Ascending aorta (tissue), 2 donors: ENCODE measurements around the gene IRX5. TPM values are rescaled to one million over a fixed set of nuclear protein-coding genes. Genes with fewer than 3 reads are reported as not detected.

Experiments used
- DNase-seq, 2 donors: peaks; one replicate each; pipeline ENCODE4 v3.0.0-alpha.2; 2019; ENCODE audit warnings: low spot score in 2 of 2
- H3K27ac ChIP-seq, 2 donors: fragments of 200-600 bp; sonication (generic); one replicate each; pipeline ENCODE4 v1.5.1; 2016 to 2017; ENCODE audit warnings: mild to moderate bottlenecking in 1 of 2
- H3K27me3 ChIP-seq: fragments of 200-600 bp; sonication (generic); one replicate; pipeline ENCODE4 v1.5.1; 2017
- H3K36me3 ChIP-seq, 2 donors: fragments of 200-600 bp; sonication (generic); one replicate each; pipeline ENCODE4 v1.5.1; 2016
- H3K4me1 ChIP-seq, 2 donors: fragments of 200-600 bp; sonication (generic); one replicate each; pipeline ENCODE4 v1.5.1; 2016 to 2017; ENCODE audit warnings: mild to moderate bottlenecking in 1 of 2
- H3K4me3 ChIP-seq, 2 donors: fragments of 200-600 bp; sonication (generic); one replicate each; pipeline ENCODE4 v1.5.1; 2016 to 2017; ENCODE audit warnings: mild to moderate bottlenecking in 1 of 2
- H3K9me3 ChIP-seq, 2 donors: fragments of 200-600 bp; sonication (generic); one replicate each; pipeline ENCODE4 v1.5.1; 2016
- intact Hi-C: fragments of 100-400 bp; cut with DNase I; formaldehyde crosslinking; loops from one replicate; pipeline ENCODE4 v1.15.1; 2023
- total RNA-seq: library from RNA; depleted of rRNA; stranded (reverse); fragments of >200 nt; gene quantifications from one replicate; pipeline ENCODE4 v1.1.0, GENCODE V29; 2016
- TF ChIP-seq, protein P1 (sequence below), 3 experiments: fragments of 200-600 bp in 2 of 3; fragments of 450-650 bp in 1 of 3; sonication (generic) in 2 of 3; IDR thresholded peaks; one replicate each; pipeline ENCODE4 v1.5.1; 2016 to 2019; ENCODE audit warnings: antibody characterized with exemption in 3 of 3, mild to moderate bottlenecking in 1 of 3, moderate library complexity in 1 of 3

Gene IRX5
- total RNA-seq, 1 donor from 2014 or later: not detected

DNA sequence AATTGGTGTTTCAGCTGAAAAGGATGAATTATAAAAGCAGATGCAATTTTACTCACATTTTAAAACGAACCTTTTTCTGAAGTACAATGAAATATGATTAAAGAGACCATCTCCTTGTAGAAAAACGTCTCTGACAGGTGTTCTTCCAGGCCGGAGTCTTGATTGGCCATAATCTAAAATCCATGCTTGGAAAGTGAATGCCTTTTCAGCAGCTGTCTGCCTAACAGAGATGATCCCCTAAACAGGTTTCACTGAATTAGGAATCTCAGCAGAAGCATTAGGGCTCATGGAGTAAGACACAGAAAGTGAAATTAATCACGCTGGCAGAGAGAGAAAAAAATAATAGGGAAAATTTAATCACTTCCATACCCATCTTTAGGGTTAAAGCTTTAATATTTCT is 39.3 kb upstream of the IRX5 start:
- Histone ChIP-seq H3K27ac (no peak overlapping the region), H3K9me3 (no peaks in the 10 kb centered on the region), H3K27me3 (no peaks in the 10 kb centered on the region), H3K36me3 (no peaks in the 10 kb centered on the region), H3K4me3 (no peak overlapping the region), H3K4me1 (no peaks in the 10 kb centered on the region)
- TF ChIP-seq, protein P1, sequence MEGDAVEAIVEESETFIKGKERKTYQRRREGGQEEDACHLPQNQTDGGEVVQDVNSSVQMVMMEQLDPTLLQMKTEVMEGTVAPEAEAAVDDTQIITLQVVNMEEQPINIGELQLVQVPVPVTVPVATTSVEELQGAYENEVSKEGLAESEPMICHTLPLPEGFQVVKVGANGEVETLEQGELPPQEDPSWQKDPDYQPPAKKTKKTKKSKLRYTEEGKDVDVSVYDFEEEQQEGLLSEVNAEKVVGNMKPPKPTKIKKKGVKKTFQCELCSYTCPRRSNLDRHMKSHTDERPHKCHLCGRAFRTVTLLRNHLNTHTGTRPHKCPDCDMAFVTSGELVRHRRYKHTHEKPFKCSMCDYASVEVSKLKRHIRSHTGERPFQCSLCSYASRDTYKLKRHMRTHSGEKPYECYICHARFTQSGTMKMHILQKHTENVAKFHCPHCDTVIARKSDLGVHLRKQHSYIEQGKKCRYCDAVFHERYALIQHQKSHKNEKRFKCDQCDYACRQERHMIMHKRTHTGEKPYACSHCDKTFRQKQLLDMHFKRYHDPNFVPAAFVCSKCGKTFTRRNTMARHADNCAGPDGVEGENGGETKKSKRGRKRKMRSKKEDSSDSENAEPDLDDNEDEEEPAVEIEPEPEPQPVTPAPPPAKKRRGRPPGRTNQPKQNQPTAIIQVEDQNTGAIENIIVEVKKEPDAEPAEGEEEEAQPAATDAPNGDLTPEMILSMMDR (IDR thresholded peaks at IDR 0.05): no peak
- DNase-seq: no peak
- intact Hi-C loops: no loop called here

DNA sequence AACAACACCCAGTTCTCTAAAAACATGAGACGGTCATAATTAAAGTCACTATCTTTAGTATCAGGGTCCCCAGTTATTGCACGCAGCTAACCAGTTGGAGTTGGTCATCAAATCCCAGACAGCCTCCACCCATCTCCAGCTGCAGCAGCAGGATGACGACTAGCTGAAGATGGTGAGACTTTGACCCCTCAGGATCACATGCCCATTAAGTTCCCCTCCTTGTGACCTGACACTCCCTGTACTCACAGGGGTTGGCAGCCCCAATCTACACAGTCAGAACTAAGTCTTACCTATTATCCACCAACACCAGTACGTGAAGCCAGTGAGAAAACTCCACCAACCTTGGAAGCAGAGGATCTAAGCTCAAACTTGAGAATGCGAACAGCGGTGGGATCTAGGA is 37.7 kb upstream of the IRX5 start:
- intact Hi-C loops: no loop called here
- H3K27ac ChIP-seq: no peak overlapping the region
- TF ChIP-seq, protein P1 (IDR thresholded peaks at IDR 0.05): no peak

DNA sequence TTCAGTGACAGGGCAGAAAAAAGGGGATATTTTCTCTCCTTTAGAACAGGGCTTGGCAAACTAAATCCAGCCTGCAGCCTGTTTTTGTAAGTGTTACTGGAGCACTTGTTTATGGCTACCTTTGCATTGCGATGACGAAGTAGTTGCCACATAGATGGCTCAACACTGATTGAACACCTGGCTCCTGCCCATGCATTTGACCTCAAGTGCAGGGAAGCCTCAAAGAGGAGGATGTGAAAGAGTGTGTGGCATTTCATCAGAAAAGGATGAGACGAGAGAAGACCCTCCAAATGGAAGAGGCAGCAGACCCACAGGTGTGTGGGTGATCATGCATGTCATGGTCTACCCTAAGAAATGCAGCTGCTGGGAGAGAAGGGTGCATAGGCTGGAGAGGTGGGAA is 32.7 kb upstream of the IRX5 start:
- TF ChIP-seq, protein P1 (IDR thresholded peaks at IDR 0.05): no peak
- Histone ChIP-seq H3K27ac (no peak overlapping the region), H3K36me3 (no peaks in the 10 kb centered on the region), H3K4me3 (no peak overlapping the region), H3K9me3 (peaks cover 0 to 9% of the 10 kb centered on the region in 2 donors), H3K4me1 (no peaks in the 10 kb centered on the region), H3K27me3 (no peaks in the 10 kb centered on the region)
- DNase-seq: no peak
- intact Hi-C loops: no loop called here

More for the DNA sequence above, 37.7 kb upstream of the IRX5 start:
- Histone ChIP-seq H3K9me3 (no peaks in the 10 kb centered on the region), H3K4me3 (no peak overlapping the region), H3K36me3 (no peaks in the 10 kb centered on the region), H3K4me1 (no peaks in the 10 kb centered on the region), H3K27me3 (no peaks in the 10 kb centered on the region)
- no peak for DNase-seq

DNA sequence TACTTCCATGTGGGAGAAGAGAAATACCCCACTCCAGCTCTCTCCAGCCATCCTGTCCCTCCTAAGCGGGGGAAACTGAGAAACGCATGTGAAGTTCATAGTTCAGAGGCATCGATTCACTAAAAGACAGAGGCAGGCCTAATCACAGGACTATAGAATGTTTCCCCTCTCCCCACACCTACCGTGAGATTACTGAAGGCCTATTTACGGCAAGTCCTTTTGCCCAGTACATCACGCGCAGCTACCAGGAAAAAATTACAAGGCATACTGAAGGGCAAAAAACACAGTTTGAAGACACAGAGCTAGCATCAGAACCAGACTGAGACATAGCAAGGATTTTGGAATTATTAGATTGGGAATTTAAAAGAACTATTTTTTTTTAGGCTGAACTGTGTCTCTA is 29.1 kb upstream of the IRX5 start:
- no peak overlapping the region for H3K27ac ChIP-seq
- intact Hi-C loops: no loop called here
- DNase-seq: no peak
- no peaks in the 10 kb centered on the region for H3K4me1 ChIP-seq
- TF ChIP-seq, protein P1 (IDR thresholded peaks at IDR 0.05): no peak
- no peaks in the 10 kb centered on the region for H3K27me3 ChIP-seq
- H3K9me3 ChIP-seq: peaks cover 0 to 15% of the 10 kb centered on the region in 2 donors
- no peak overlapping the region for H3K4me3 ChIP-seq
- no peaks in the 10 kb centered on the region for H3K36me3 ChIP-seq

DNA sequence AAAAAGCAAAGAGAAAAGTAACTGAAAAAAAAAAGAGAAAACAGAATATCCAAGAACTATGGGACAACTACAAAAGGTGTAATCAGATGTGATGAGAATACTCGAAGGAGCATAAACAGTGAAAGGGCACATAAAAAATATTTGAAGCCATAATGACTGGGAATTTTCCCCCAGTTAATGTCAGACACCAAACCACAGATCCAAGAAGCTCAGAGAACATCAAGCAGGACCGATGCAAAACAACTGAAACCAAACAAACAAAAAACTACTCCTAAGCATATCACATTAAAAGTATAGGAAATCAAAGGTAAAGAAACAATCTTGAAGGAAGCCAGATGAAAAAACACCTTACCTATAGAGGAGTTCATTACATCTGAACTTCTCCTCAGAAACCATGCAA is 27.6 kb upstream of the IRX5 start:
- intact Hi-C loops: no loop called here
- H3K36me3 ChIP-seq: no peaks in the 10 kb centered on the region
- H3K27me3 ChIP-seq: no peaks in the 10 kb centered on the region
- TF ChIP-seq, protein P1 (IDR thresholded peaks at IDR 0.05): no peak
- no peak for DNase-seq
- H3K9me3 ChIP-seq: peaks cover 0 to 15% of the 10 kb centered on the region in 2 donors
- H3K4me1 ChIP-seq: no peaks in the 10 kb centered on the region
- no peak overlapping the region for H3K4me3 ChIP-seq
- H3K27ac ChIP-seq: no peak overlapping the region

DNA sequence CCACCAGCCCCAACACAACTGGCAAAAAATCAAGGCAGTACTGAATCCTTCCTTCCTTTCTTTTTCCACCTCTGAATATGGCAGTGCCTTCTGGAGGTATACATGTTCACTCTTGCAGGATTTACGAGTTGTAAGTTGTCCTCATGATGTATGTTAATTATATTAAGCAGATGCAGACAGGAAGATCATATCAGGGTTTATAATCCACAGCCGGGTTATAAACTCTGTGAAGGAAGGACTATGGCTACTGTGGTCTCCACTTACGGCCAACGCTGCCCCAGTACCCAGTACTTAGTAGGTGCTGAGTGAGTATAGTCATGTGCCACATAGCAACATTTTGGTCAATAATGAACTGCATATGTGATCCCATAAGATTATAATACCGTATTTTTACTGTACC is 19.6 kb upstream of the IRX5 start:
- intact Hi-C loops: no loop called here
- H3K27me3 ChIP-seq: no peaks in the 10 kb centered on the region
- H3K27ac ChIP-seq: no peak overlapping the region
- no peak overlapping the region for H3K4me3 ChIP-seq
- H3K4me1 ChIP-seq: no peaks in the 10 kb centered on the region
- H3K36me3 ChIP-seq: no peaks in the 10 kb centered on the region
- no peak for DNase-seq
- H3K9me3 ChIP-seq: no peaks in the 10 kb centered on the region
- TF ChIP-seq, protein P1 (IDR thresholded peaks at IDR 0.05): no peak
